GM10847 (cell line): ENCODE results near the gene CYTH1.

Experiments used
- POLR2A ChIP-seq: IDR thresholded peaks from 2 replicates; pipeline ENCODE4 v1.6.1; 2011; ENCODE audit not compliant: insufficient read length; ENCODE audit errors: extremely low read depth

CYTH1 gene

DNA sequence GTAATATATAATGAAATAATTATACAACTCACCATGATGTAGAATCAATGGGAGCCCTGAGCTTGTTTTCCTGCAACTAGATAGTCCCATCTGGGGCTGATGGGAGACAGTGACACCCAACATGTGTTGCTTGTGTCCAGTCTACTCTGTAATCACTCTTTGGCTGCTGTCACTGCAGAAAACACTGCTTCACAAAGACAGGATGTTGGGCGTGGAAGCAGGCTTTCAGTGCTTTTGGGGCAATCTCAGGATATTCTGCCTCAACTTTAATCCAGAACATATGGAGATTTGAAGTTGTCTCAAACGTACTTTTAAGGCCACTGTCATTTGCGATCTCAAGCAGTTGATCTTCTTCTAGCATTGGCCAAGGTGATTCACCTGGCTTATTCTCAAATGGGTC, 94.9 kb downstream of the CYTH1 start:
- TF ChIP-seq POLR2A: no peak

- TF ChIP-seq POLR2A: no peak
Observed at GRCh38 chr17:78684026-78684425, 98.0 kb downstream of the CYTH1 start.

GRCh38 chr17:78683408-78683961, 98.6 kb downstream of the CYTH1 start:
- no peak for TF ChIP-seq POLR2A

DNA sequence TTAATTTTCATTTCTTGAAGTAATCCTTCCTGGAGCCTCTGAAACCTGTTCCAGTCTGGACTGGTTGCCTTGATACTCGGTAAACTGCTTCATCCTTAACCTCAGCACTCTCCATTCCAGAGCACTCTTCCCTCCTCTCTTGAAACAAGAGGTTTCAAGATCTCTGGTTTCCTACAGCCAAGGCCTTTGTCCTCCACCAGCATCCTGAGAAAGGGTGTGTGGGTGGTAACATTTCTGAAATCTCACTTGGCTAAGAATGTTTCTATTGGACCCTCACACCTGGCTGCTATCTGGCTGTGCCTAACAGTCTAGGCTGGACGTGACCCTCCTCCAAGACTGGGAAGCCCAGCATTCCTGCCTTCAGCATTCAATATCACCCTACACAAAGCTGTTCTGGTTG, 99.7 kb downstream of the CYTH1 start:
- no peak for TF ChIP-seq POLR2A

- TF ChIP-seq POLR2A: no peak
Observed at GRCh38 chr17:78680436-78680835, 101.6 kb downstream of the CYTH1 start.

- no peak for TF ChIP-seq POLR2A
Observed at GRCh38 chr17:78679495-78680395, 102.3 kb downstream of the CYTH1 start.

DNA sequence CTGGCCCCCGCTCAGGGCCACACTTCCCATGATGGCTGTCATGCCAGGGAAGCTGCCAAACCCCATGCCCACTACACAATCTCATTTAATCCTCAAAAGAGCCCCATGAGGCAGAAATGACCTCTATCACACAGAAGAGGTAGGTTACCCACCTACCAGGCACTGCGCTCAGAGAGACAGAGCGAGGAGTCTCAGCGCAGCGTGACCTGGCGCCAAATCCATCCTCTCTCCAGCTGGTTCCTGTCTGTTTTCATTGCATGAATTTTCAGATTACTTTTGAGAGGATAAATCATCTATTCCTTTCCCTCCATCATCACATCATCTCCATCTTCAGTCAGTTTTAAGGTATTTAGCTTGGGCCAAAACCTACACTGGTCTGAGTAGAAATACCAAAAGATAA, 103.4 kb downstream of the CYTH1 start:
- TF ChIP-seq POLR2A: no peak

- TF ChIP-seq POLR2A: no peak
Observed at GRCh38 chr17:78678222-78678557, 103.9 kb downstream of the CYTH1 start.

GRCh38 chr17:78677303-78678221, 104.5 kb downstream of the CYTH1 start:
- no peak for TF ChIP-seq POLR2A

DNA sequence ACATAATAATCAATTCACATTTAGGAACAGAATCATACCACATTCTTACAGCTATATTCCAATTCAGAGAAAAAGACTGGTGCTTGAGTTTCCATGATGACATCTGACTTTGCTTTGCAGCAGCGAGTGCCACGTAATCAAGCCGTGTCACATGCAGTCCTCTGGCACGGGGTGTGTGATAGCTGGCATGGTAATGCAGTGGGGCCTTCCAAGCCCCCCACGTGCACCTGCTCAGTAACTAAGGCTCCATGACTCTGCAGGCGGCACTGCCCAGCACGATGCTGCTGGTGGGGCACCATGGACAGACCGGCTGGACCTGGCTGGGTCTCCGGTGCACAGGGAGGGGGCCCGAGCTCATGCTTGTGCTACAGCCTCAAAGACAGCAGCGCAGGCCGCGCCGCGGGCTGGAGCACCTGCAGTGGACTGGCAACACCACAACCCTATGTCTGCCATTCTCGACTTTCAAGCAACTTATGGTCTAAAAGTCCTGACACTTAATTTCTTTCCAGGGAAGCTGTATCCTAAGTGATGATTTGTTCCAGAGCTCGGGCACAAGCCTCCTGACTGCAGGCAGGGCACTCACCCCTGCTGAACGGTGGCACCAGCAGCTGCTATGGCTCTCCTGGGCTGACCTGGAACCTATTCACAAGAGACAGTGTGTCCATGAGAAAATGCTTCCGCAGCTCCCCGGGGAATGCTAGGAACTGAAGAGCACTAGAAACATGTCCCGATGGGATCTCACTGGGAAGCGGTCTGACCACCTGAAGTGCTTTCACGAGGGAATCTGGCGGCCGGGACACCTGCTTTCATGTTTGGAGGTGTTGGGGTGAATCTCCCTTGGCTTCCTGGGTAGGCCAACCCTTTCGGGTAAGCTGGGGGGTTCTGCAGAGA, 105.4 kb downstream of the CYTH1 start:
- no peak for TF ChIP-seq POLR2A

DNA sequence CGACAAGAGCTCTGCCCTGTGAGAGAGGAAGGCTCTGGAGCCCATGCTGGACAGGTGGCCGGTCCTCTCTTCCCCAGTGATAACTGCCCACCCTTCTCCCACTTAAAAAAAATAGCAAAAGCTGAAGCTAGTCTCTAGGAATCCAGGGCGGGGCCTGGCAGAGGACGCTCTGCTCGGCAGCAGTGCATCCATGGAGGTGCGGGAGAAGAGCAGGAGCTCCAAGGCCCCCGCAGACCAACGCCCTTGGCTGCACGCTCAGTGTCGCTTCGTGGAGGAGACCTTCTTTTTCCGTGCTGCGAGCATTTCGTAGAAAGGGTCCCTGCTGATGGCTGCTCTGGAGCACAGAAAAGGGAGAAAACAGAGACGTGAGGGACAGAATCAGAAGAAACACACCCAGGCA, 106.2 kb downstream of the CYTH1 start:
- no peak for TF ChIP-seq POLR2A

GRCh38 chr17:78675316-78675616, 106.8 kb downstream of the CYTH1 start:
- no peak for TF ChIP-seq POLR2A

GRCh38 chr17:78674595-78675315, 107.3 kb downstream of the CYTH1 start:
- TF ChIP-seq POLR2A: no peak

DNA sequence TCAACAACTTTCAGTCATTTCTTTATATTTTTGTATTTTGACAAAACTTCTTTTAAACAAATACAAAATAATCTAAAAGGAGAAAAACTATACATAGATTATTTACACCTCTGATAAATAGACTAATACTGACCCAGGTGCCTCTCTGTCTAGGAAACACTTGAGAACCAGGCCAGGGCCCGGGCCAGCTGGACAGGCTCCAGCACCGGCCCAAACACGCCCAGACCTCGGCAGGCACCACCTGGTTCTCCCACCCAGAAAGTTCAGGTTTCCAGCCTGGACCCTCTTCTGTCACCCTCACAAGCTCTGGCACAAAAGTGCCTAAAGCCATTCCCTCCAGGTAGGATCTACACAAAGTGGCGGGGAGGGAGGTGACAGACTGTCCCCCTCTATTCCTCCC, 107.9 kb downstream of the CYTH1 start:
- TF ChIP-seq POLR2A: no peak

GRCh38 chr17:78673395-78673794, 108.7 kb downstream of the CYTH1 start:
- TF ChIP-seq POLR2A: no peak

- no peak for TF ChIP-seq POLR2A
Observed at GRCh38 chr17:78672871-78673371, 109.2 kb downstream of the CYTH1 start.
